ENCODE results near the gene PZP.

GRCh38 chr12:9107542-9107873 lies 100.7 kb downstream of the PZP start:
- no peak for TF ChIP-seq GATA1 (IDR thresholded peaks at IDR 0.05; ENCODE audit: low read depth, low read length)
- no peak for TF ChIP-seq POLR2A (IDR thresholded peaks at IDR 0.05; ENCODE audit: low read length)
